GM18867 (cell line): ENCODE results near the gene TRMT13.
"Not testable (repeated sequence)": the region's sequence is repeated elsewhere in the genome, so short reads cannot be mapped to it uniquely, and the experiment has no call there.

ENCODE experiments used
- ATAC-seq: cut with Tn5 transposase; IDR thresholded peaks from one replicate; pipeline ENCODE4 v1.9.1; 2021; ENCODE audit warnings: mild to moderate bottlenecking, moderate library complexity; ENCODE audit not compliant: unreplicated experiment

Gene TRMT13

GRCh38 chr1:100152271-100152670, 19.3 kb downstream of the TRMT13 start:
- ATAC-seq, result peak; percentile 81

DNA sequence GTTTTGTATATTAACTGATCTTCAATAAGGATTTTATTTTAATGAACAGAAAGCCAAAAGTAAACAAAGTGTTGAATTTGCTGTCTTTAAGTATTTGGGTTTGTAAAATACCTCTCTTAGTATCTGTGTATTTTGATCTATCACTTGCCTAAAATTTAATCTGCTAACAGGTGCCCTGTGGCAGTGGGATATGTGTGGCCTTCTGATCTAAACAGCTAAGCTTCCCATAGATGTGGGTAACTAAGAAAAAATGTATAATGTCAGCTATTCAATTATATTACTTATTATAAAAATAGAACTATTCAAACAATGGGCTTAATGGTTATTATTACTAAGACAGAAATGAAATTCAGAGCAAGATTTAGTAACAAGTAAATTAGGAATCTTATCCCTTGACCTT, 29.9 kb downstream of the TRMT13 start:
- ATAC-seq, result no peak

GRCh38 chr1:100164216-100164615, 31.3 kb downstream of the TRMT13 start:
- no peak for ATAC-seq

DNA sequence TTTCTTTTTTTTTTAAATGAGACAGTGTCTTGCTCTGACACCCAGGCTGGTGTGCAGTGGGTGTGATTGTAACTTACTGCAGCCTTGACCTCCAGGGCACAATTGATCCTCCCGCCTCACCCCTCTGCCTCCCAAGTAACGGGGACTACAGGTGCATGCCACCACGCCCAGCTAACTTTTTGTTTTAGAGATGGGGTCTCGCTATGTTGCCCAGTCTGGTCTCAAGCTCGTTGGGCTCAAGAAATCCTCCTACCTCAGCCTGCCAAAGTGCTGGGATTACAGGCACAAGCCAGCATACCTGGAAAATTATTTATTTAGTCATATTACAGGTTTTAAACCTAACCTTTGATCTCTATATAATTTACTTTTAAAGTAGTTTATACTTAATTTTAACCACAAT, 31.7 kb downstream of the TRMT13 start:
- no peak for ATAC-seq

GRCh38 chr1:100168051-100168450, 35.1 kb downstream of the TRMT13 start:
- no peak for ATAC-seq

- no peak for ATAC-seq
Measured at GRCh38 chr1:100177295-100178041, 44.5 kb downstream of the TRMT13 start.

- no peak for ATAC-seq
Measured at GRCh38 chr1:100178091-100178490, 45.1 kb downstream of the TRMT13 start, which contains the start of gene LRRC39. TSS of gene LRRC39 (minus strand) at chr1:100178256. CDS start at chr1:100168516, 9,740 bp downstream.

- ATAC-seq, result no peak
Measured at GRCh38 chr1:100183370-100183769, 50.4 kb downstream of the TRMT13 start.

DNA sequence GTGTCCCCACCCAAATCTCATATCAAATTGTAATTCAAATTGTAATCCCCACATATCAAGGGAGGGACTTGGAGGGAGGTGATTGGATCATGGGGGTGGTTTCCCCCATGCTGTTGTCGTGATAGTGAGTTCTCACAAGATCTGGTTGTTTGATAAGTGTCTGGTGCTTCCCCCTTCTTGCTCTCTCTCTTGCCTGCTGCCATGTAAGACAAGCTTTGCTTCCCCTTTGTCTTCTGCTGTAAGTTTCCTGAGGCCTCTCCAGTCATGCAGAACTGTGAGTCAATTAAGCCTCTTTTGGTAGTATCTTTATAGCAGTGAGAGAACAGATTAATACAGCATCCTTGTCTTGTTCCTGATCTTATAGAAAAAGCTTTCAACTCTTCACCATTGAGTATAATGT, 51.6 kb downstream of the TRMT13 start:
- peak; percentile 77 for ATAC-seq

DNA sequence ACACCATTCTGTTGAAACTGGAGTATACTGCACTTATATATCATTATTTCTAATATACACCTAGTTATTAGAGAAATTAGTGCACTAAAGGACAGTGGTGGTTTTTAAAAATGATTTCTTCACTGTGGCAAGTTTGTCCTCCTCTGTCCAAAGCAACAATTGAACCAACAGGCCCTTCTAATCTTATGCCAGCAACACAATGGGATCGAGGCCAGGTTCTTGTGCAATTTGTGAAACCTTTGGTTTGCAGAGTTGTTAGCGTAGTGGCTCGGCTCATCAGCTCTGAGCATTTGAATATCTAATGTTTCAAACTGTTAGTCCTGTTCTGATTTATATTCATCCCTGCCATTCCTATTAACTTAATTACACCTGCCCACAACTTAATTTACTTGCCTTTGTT, 54.9 kb downstream of the TRMT13 start:
- no peak for ATAC-seq

- peak; percentile 49 for ATAC-seq
Measured at GRCh38 chr1:100188617-100189016, 55.7 kb downstream of the TRMT13 start.

DNA sequence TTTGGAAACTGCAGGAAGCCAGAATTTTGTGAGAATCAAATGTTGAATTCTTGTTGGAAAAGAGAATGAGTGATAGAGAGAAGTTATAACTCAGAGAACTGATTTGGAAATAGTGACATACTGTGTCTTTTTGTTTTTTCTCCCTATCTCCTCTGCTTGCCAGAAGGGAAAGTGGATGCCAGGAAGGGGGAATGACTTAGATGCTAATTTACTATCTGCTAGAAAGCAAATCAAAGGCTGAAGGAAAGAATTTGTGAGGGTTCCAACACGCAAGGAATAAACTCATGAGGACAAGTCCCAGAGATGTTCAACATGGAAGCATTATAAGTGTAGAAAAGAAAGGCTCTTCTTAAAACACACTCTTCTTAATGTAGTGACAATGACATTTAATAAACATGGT, 65.6 kb downstream of the TRMT13 start:
- no peak for ATAC-seq

GRCh38 chr1:100200060-100200459, 67.1 kb downstream of the TRMT13 start:
- not testable (repeated sequence) for ATAC-seq
